Hepatocyte (in vitro differentiated cells): ENCODE data around the gene C11orf68. TPM values are rescaled to one million over a fixed set of nuclear protein-coding genes. Genes with fewer than 3 reads are reported as not detected.

Experiments
- DNase-seq: peaks from one replicate; pipeline ENCODE4 v3.0.0-alpha.2; 2016; ENCODE audit warnings: low spot score
- H2AFZ ChIP-seq: fragments of 200-600 bp; sonication (generic); 2 replicates; pipeline ENCODE4 v1.6.0; 2016; ENCODE audit warnings: antibody characterized with exemption, mild to moderate bottlenecking
- H3K27ac ChIP-seq: fragments of 200-600 bp; sonication (generic); 2 replicates; pipeline ENCODE4 v1.5.1; 2016; ENCODE audit warnings: mild to moderate bottlenecking
- H3K27me3 ChIP-seq: fragments of 200-600 bp; sonication (generic); 2 replicates; pipeline ENCODE4 v1.6.1; 2016
- H3K36me3 ChIP-seq: fragments of 200-600 bp; sonication (generic); replicated peaks from 2 replicates; pipeline ENCODE4 v1.5.1; 2016; ENCODE audit warnings: low read depth; ENCODE audit not compliant: insufficient read depth
- H3K4me1 ChIP-seq: fragments of 200-600 bp; sonication (generic); 2 replicates; pipeline ENCODE4 v1.5.1; 2016; ENCODE audit warnings: mild to moderate bottlenecking, moderate library complexity; ENCODE audit not compliant: insufficient read depth
- H3K4me2 ChIP-seq: fragments of 200-600 bp; sonication (generic); 2 replicates; pipeline ENCODE4 v1.6.0; 2016
- H3K4me3 ChIP-seq: fragments of 200-600 bp; sonication (generic); 2 replicates; pipeline ENCODE4 v1.5.1; 2016; ENCODE audit warnings: mild to moderate bottlenecking
- H3K79me2 ChIP-seq: fragments of 200-600 bp; sonication (generic); 2 replicates; pipeline ENCODE4 v1.6.0; 2017; ENCODE audit warnings: mild to moderate bottlenecking
- H3K9me2 ChIP-seq: fragments of 200-600 bp; sonication (generic); replicated peaks from 2 replicates; pipeline ENCODE4 v1.6.0; 2017; ENCODE audit warnings: mild to moderate bottlenecking; ENCODE audit not compliant: insufficient read depth
- H3K9me3 ChIP-seq: fragments of 200-600 bp; sonication (generic); 2 replicates; pipeline ENCODE4 v1.5.1; 2016; ENCODE audit warnings: low read depth, mild to moderate bottlenecking
- H4K20me1 ChIP-seq: fragments of 200-600 bp; sonication (generic); 2 replicates; pipeline ENCODE4 v1.6.0; 2016; ENCODE audit warnings: mild to moderate bottlenecking; ENCODE audit not compliant: insufficient read depth, poor library complexity, severe bottlenecking
- EZH2 ChIP-seq: fragments of 200-600 bp; sonication (generic); IDR thresholded peaks from 2 replicates; pipeline ENCODE4 v1.6.1; 2016; ENCODE audit warnings: antibody characterized with exemption, mild to moderate bottlenecking, borderline replicate concordance
- EZH2phosphoT487 ChIP-seq: fragments of 200-600 bp; sonication (generic); IDR thresholded peaks from one replicate; pipeline ENCODE4 v1.6.1; 2018; ENCODE audit warnings: antibody characterized with exemption, mild to moderate bottlenecking, low read depth, moderate library complexity; ENCODE audit not compliant: unreplicated experiment, severe bottlenecking
- WGBS: methylation state at CpG from one replicate; pipeline ENCODE4 v1.1.6; 2016; ENCODE audit warnings: low lambda C conversion rate; ENCODE audit errors: missing lambda C conversion rate; 5-methylcytosine and 5-hydroxymethylcytosine counted together
- polyA plus RNA-seq: library from polyadenylated mRNA; unstranded; fragments of >200 nt; fragmentation: Nextera tagmentation; extraction: Ambion mirVana; gene quantifications from 2 replicates; pipeline ENCODE4 v1.2.1, GENCODE V29; 2016
- total RNA-seq: library from RNA; depleted of rRNA; stranded (reverse); fragments of >200 nt; gene quantifications from 2 replicates; pipeline ENCODE4 v1.2.3, GENCODE V29; 2014
- TF ChIP-seq, protein P1 (sequence below): fragments of 200-600 bp; sonication (generic); IDR thresholded peaks from 2 replicates; pipeline ENCODE4 v1.5.1; 2016; ENCODE audit warnings: antibody characterized with exemption, mild to moderate bottlenecking; ENCODE audit not compliant: poor library complexity

C11orf68 gene
- total and polyA plus RNA-seq, 2 experiments from 2014 or later = 26.3 to 59.3 TPM

DNA sequence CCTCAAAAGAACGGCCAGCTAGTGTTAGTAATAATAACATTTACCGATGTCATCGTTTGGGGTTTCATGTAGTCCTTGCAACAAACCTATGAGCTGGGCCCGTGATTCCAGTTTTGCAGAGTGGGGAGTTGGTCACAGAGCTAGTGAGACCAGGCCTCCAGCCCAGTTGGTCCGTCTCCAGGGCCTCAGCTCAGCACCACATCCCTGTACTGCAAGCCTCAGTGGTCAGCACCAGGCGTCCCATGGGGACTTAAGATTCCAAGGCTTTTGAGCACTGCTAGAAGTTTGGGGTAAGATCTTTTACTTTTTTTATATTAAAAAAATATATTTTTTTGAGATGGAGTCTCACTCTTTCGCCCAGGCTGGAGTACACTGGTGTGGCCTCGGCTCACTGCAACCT, 25.3 kb upstream of the C11orf68 start:
- Histone ChIP-seq H2AFZ (no peak overlapping the region), H3K79me2 (no peaks in the 10 kb centered on the region), H3K9me3 (no peaks in the 10 kb centered on the region), H3K27ac (no peak overlapping the region), H3K4me2 (no peak overlapping the region), H3K4me3 (no peak overlapping the region), H3K27me3 (no peaks in the 10 kb centered on the region), H3K4me1 (no peaks in the 10 kb centered on the region), H4K20me1 (no peaks in the 10 kb centered on the region), H3K9me2 (no peaks in the 10 kb centered on the region), H3K36me3 (no peaks in the 10 kb centered on the region)
- TF ChIP-seq EZH2 (no peak), EZH2phosphoT487 (no peak)
- TF ChIP-seq, protein P1, sequence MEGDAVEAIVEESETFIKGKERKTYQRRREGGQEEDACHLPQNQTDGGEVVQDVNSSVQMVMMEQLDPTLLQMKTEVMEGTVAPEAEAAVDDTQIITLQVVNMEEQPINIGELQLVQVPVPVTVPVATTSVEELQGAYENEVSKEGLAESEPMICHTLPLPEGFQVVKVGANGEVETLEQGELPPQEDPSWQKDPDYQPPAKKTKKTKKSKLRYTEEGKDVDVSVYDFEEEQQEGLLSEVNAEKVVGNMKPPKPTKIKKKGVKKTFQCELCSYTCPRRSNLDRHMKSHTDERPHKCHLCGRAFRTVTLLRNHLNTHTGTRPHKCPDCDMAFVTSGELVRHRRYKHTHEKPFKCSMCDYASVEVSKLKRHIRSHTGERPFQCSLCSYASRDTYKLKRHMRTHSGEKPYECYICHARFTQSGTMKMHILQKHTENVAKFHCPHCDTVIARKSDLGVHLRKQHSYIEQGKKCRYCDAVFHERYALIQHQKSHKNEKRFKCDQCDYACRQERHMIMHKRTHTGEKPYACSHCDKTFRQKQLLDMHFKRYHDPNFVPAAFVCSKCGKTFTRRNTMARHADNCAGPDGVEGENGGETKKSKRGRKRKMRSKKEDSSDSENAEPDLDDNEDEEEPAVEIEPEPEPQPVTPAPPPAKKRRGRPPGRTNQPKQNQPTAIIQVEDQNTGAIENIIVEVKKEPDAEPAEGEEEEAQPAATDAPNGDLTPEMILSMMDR = no peak
- DNase-seq = no peak
- 96% methylated on average over 8 of the region's 8 CpGs for WGBS

DNA sequence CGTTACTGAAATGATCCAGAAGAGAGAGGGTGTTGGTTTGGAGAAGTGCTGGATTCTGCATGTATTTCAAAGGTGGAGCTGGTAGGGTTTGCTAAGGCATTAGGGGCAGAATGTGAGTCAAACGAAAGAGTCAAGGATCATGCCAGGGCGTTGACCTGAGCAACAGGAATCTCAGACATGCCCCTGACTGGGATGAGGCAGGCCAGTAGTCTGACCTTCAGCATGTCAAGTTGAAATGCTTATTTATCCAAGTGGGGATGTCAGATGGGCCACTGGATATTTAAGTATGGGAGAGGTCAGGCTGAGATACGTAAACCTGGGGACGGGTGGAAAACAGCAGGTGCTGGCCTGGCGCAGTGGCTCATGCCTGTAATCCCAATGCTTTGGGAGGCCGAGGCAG, 23.7 kb upstream of the C11orf68 start:
- no peaks in the 10 kb centered on the region for H3K79me2 ChIP-seq
- DNase-seq = no peak
- H3K27me3 ChIP-seq = peaks cover 6% of the 10 kb centered on the region
- H3K4me1 ChIP-seq = no peaks in the 10 kb centered on the region
- H3K27ac ChIP-seq = no peak overlapping the region
- H4K20me1 ChIP-seq = no peaks in the 10 kb centered on the region
- no peaks in the 10 kb centered on the region for H3K9me3 ChIP-seq
- no peak overlapping the region for H3K4me3 ChIP-seq
- 79% methylated on average over 7 of the region's 7 CpGs for WGBS
- TF ChIP-seq EZH2 (no peak), EZH2phosphoT487 (no peak)
- TF ChIP-seq, protein P1 = no peak
- no peaks in the 10 kb centered on the region for H3K36me3 ChIP-seq
- no peaks in the 10 kb centered on the region for H3K9me2 ChIP-seq
- H2AFZ ChIP-seq = no peak overlapping the region
- H3K4me2 ChIP-seq = no peak overlapping the region

DNA sequence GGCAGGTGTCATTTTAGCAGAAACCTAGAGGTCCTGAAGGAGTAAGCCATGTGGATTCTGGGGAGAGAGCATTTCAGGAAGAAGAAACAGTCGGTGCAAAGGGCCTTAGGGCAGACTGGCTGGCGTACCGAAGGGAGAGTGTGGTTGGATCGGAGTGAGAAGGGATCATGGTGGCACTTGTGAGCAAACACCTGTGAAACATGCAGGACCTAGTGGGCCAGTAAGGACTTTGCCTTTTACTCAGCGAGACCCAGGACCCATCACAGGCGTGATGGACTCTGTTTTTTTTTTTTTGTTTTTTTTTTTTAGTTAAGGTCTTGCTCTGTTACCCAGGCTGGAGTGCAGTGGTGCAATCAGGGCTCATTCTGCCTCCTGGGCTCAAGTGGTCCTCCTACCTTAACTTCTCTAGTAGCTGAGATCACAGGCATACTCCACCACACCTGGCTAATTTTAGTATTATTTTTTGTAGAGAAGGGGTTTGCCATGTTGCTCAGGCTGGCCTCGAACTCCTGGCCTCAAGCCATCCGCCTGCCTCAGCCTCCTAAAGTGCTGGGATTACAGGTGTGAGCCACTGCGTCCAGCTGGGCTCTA, 23.0 kb upstream of the C11orf68 start:
- H3K4me2 ChIP-seq = no peak overlapping the region
- no peak overlapping the region for H2AFZ ChIP-seq

More for the DNA sequence above, 23.0 kb upstream of the C11orf68 start:
- no peaks in the 10 kb centered on the region for H3K9me2 ChIP-seq
- TF ChIP-seq EZH2phosphoT487 = no peak
- TF ChIP-seq, protein P1 = no peak
- TF ChIP-seq EZH2 = no peak
- H3K9me3 ChIP-seq = no peaks in the 10 kb centered on the region
- no peaks in the 10 kb centered on the region for H3K36me3 ChIP-seq
- peaks cover 9% of the 10 kb centered on the region for H3K27me3 ChIP-seq
- no peak overlapping the region for H3K4me3 ChIP-seq
- H4K20me1 ChIP-seq = no peaks in the 10 kb centered on the region
- no peaks in the 10 kb centered on the region for H3K4me1 ChIP-seq
- 79% methylated on average over 9 of the region's 9 CpGs for WGBS
- no peaks in the 10 kb centered on the region for H3K79me2 ChIP-seq
- no peak for DNase-seq
- H3K27ac ChIP-seq = no peak overlapping the region
